IMR-90 (cell line): Measurements from ENCODE around the gene ITIH6. TPM values are rescaled to one million over a fixed set of nuclear protein-coding genes. Genes with fewer than 3 reads are reported as not detected.

ENCODE experiments used
- ATAC-seq: fragments of 200-7000 bp; cut with Tn5 transposase; 2 replicates; pipeline ENCODE4 v1.9.1; 2020; ENCODE audit warnings: low read depth, mild to moderate bottlenecking, moderate library complexity
- BruUV-seq: library from RNA; stranded (reverse); fragments of 400-500 nt; replicated peaks from 2 replicates; lab custom pipeline; 2021; lab: Mats Ljungman, UMichigan
- CTCF ChIA-PET: fragments of 300-600 bp; formaldehyde crosslinking; extraction: SDS; loops from one replicate; lab custom pipeline; 2021; ENCODE audit warnings: antibody characterized with exemption; lab: Yijun Ruan, JAX
- POLR2A ChIA-PET: fragments of 300-600 bp; sonication (Branson Sonifier 250); formaldehyde crosslinking; loops from one replicate; lab custom pipeline; 2022; ENCODE audit warnings: antibody characterized with exemption; ENCODE audit not compliant: unreplicated experiment; lab: Charles Lee
- DNase-seq: peaks from one replicate; pipeline ENCODE4 v3.0.0; 2013
- H2AFZ ChIP-seq: replicated peaks from 2 replicates; pipeline ENCODE3; 2013; ENCODE audit warnings: low read length, mild to moderate bottlenecking; ENCODE audit not compliant: poor library complexity
- H2AK5ac ChIP-seq: 2 replicates; pipeline ENCODE4 v1.6.1; 2013; ENCODE audit warnings: low read depth, low read length, inconsistent platforms
- H2AK9ac ChIP-seq: replicated peaks from 2 replicates; pipeline ENCODE3; 2013; ENCODE audit warnings: mild to moderate bottlenecking, low read depth, low read length, moderate library complexity; ENCODE audit not compliant: poor library complexity
- H2BK120ac ChIP-seq: 2 replicates; pipeline ENCODE4 v1.6.1; 2013; ENCODE audit warnings: low read depth, low read length, inconsistent platforms
- H2BK15ac ChIP-seq: 3 replicates; pipeline ENCODE4 v1.6.1; 2013; ENCODE audit warnings: low read depth, low read length, inconsistent platforms
- H2BK20ac ChIP-seq: 2 replicates; pipeline ENCODE4 v1.6.1; 2013; ENCODE audit warnings: low read depth, mild to moderate bottlenecking, inconsistent platforms, low read length, moderate library complexity
- H2BK5ac ChIP-seq: 2 replicates; pipeline ENCODE4 v1.6.1; 2013; ENCODE audit warnings: mild to moderate bottlenecking, low read depth, low read length, inconsistent platforms; ENCODE audit not compliant: poor library complexity, severe bottlenecking
- H3K14ac ChIP-seq: replicated peaks from 2 replicates; pipeline ENCODE4 v1.6.1; 2013; ENCODE audit warnings: low read depth, low read length, inconsistent platforms
- H3K18ac ChIP-seq: 2 replicates; pipeline ENCODE4 v1.6.1; 2013; ENCODE audit warnings: low read depth, low read length, control low read depth
- H3K23ac ChIP-seq: 2 replicates; pipeline ENCODE4 v1.6.1; 2013; ENCODE audit warnings: low read depth, low read length, inconsistent platforms
- H3K27ac ChIP-seq: 2 replicates; pipeline ENCODE4 v1.5.1; 2013; ENCODE audit warnings: mild to moderate bottlenecking, control low read depth, low read length; ENCODE audit not compliant: insufficient read depth
- H3K27me3 ChIP-seq: 2 replicates; pipeline ENCODE4 v1.6.1; 2013; ENCODE audit warnings: low read length; ENCODE audit not compliant: control insufficient read depth, insufficient read depth
- H3K36me3 ChIP-seq: 2 replicates; pipeline ENCODE4 v1.6.1; 2013; ENCODE audit warnings: low read length, mixed read lengths; ENCODE audit not compliant: control insufficient read depth, insufficient read depth
- H3K4ac ChIP-seq: 2 replicates; pipeline ENCODE4 v1.6.1; 2013; ENCODE audit warnings: low read depth, low read length, inconsistent platforms
- H3K4me1 ChIP-seq: 2 replicates; pipeline ENCODE4 v1.6.1; 2013; ENCODE audit warnings: low read length, mixed read lengths; ENCODE audit not compliant: control insufficient read depth, insufficient read depth
- H3K4me2 ChIP-seq: 2 replicates; pipeline ENCODE4 v1.6.1; 2013; ENCODE audit warnings: low read depth, mild to moderate bottlenecking, control low read depth, low read length, moderate library complexity
- H3K4me3 ChIP-seq: 2 replicates; pipeline ENCODE4 v1.5.1; 2013; ENCODE audit warnings: low read depth, mild to moderate bottlenecking, control low read depth, low read length, moderate library complexity; ENCODE audit not compliant: insufficient read depth
- H3K56ac ChIP-seq: 2 replicates; pipeline ENCODE4 v1.6.1; 2013; ENCODE audit warnings: low read length, inconsistent platforms; ENCODE audit not compliant: insufficient read depth; ENCODE audit errors: extremely low read depth
- H3K79me1 ChIP-seq, 2 experiments: 2 replicates each; pipeline ENCODE4 v1.6.1; 2013; ENCODE audit warnings: low read length in 2 of 2, inconsistent platforms in 1 of 2, low read depth in 1 of 2
- H3K9ac ChIP-seq: 2 replicates; pipeline ENCODE4 v1.6.1; 2013; ENCODE audit warnings: low read depth, low read length, control low read depth
- H3K9me1 ChIP-seq: 2 replicates; pipeline ENCODE4 v1.6.1; 2013; ENCODE audit warnings: low read length, inconsistent platforms; ENCODE audit not compliant: insufficient read depth
- H3K9me3 ChIP-seq: 2 replicates; pipeline ENCODE4 v1.6.1; 2013; ENCODE audit warnings: low read length; ENCODE audit not compliant: control insufficient read depth, insufficient read depth
- H4K20me1 ChIP-seq: 2 replicates; pipeline ENCODE4 v1.6.1; 2013; ENCODE audit warnings: low read length, inconsistent platforms; ENCODE audit not compliant: insufficient read depth
- H4K5ac ChIP-seq: 2 replicates; pipeline ENCODE4 v1.6.1; 2013; ENCODE audit warnings: mild to moderate bottlenecking, low read depth, low read length, control low read depth
- H4K8ac ChIP-seq, 2 experiments: 2 replicates each; pipeline ENCODE4 v1.6.1; 2013; ENCODE audit warnings: low read depth in 2 of 2, low read length in 2 of 2, control low read depth in 1 of 2, inconsistent platforms in 1 of 2
- H4K91ac ChIP-seq: 2 replicates; pipeline ENCODE4 v1.6.1; 2013; ENCODE audit warnings: low read depth, low read length, inconsistent platforms; ENCODE audit not compliant: insufficient read depth
- BHLHE40 ChIP-seq: fragments of 150-350 bp; IDR thresholded peaks from 2 replicates; pipeline ENCODE4 v1.6.1; 2016; ENCODE audit warnings: mild to moderate bottlenecking, low read depth, low read length
- CEBPB ChIP-seq: IDR thresholded peaks from 2 replicates; pipeline ENCODE4 v1.6.1; 2012; ENCODE audit warnings: low read depth, low read length, improper control_type of control experiment
- CHD1 ChIP-seq: IDR thresholded peaks from 2 replicates; pipeline ENCODE4 v1.6.1; 2012; ENCODE audit warnings: low read depth, low read length, improper control_type of control experiment
- FOS ChIP-seq: fragments of 150-350 bp; IDR thresholded peaks from 2 replicates; pipeline ENCODE4 v1.6.1; 2016; ENCODE audit warnings: low read depth, low read length
- MAFK ChIP-seq: IDR thresholded peaks from 2 replicates; pipeline ENCODE4 v1.6.1; 2012; ENCODE audit warnings: low read depth, low read length, improper control_type of control experiment
- MAZ ChIP-seq: IDR thresholded peaks from 2 replicates; pipeline ENCODE4 v1.6.1; 2012; ENCODE audit warnings: low read depth, mild to moderate bottlenecking, low read length, improper control_type of control experiment, moderate library complexity, borderline replicate concordance
- MXI1 ChIP-seq: IDR thresholded peaks from 2 replicates; pipeline ENCODE4 v1.6.1; 2012; ENCODE audit warnings: low read depth, mild to moderate bottlenecking, low read length, moderate library complexity, borderline replicate concordance
- NFE2L2 ChIP-seq: fragments of 150-350 bp; IDR thresholded peaks from 2 replicates; pipeline ENCODE4 v1.6.1; 2016; ENCODE audit warnings: low read depth, mild to moderate bottlenecking, low read length
- POLR2A ChIP-seq: IDR thresholded peaks from 2 replicates; pipeline ENCODE4 v1.6.1; 2012; ENCODE audit warnings: mild to moderate bottlenecking, low read depth, low read length
- RAD21 ChIP-seq: IDR thresholded peaks from 2 replicates; pipeline ENCODE4 v1.6.1; 2012; ENCODE audit warnings: low read length, improper control_type of control experiment
- RCOR1 ChIP-seq: IDR thresholded peaks from 2 replicates; pipeline ENCODE4 v1.6.1; 2012; ENCODE audit warnings: mild to moderate bottlenecking, low read length, improper control_type of control experiment; ENCODE audit not compliant: insufficient replicate concordance
- RFX5 ChIP-seq: IDR thresholded peaks from 2 replicates; pipeline ENCODE4 v1.8.0; 2012; ENCODE audit warnings: low read depth, mild to moderate bottlenecking, low read length, moderate library complexity
- SMC3 ChIP-seq: fragments of 150-350 bp; IDR thresholded peaks from 2 replicates; pipeline ENCODE4 v1.6.1; 2016; ENCODE audit warnings: low read depth, mild to moderate bottlenecking, antibody characterized with exemption, low read length, moderate library complexity
- WGBS, 2 experiments: methylation state at CpG; one replicate each; pipeline versions ENCODE4 v1.1.5 to v1.1.7; 2013; ENCODE audit warnings: missing lambda C conversion rate in 2 of 2; ENCODE audit not compliant: insufficient read length in 1 of 2; ENCODE audit errors: extremely low coverage in 2 of 2; 5-methylcytosine and 5-hydroxymethylcytosine counted together
- dilution Hi-C: fragments of 300-500 bp; cut with HindIII; formaldehyde crosslinking; loops from one replicate; pipeline ENCODE4 v1.14.3; 2018; ENCODE audit warnings: low sequenced_read_pairs; ENCODE audit not compliant: unreplicated experiment
- in situ Hi-C: fragments of 300-500 bp; cut with MboI; formaldehyde crosslinking; loops from 3 replicates; pipeline ENCODE4 v1.14.3; 2019; ENCODE audit warnings: low sequenced_read_pairs, inconsistent platforms, mixed read lengths
- intact Hi-C: fragments of 100-400 bp; cut with micrococcal nuclease; formaldehyde crosslinking; loops from 2 replicates; pipeline ENCODE4 v1.10.0; 2022
- polyA plus RNA-seq, 3 experiments: library from polyadenylated mRNA; depleted of rRNA; stranded (reverse); fragments of >200 nt; gene quantifications; 2 replicates each; pipeline ENCODE4 v1.2.3, GENCODE V29; 2012; ENCODE audit warnings: low replicate concordance in 1 of 3
- total RNA-seq: library from RNA; depleted of rRNA; stranded (reverse); fragments of >200 nt; gene quantifications from 2 replicates; pipeline ENCODE4 v1.2.3, GENCODE V29; 2012
- TF ChIP-seq, protein P1 (sequence below): fragments of 150-350 bp; IDR thresholded peaks from 2 replicates; pipeline ENCODE4 v1.6.1; 2016; ENCODE audit warnings: low read depth, mild to moderate bottlenecking, low read length, moderate library complexity, borderline replicate concordance
- TF ChIP-seq, protein P2 (sequence below): fragments of 150-350 bp; IDR thresholded peaks from 2 replicates; pipeline ENCODE4 v1.6.1; 2017; ENCODE audit warnings: mild to moderate bottlenecking, antibody characterized with exemption, low read length, low read depth
- TF ChIP-seq, protein P3 (sequence below): conservative IDR thresholded peaks from 2 replicates; pipeline ENCODE4 v1.5.1; 2012; ENCODE audit warnings: mild to moderate bottlenecking, low read depth, low read length, improper control_type of control experiment

The ITIH6 gene
- total and polyA plus RNA-seq, 2 of the 4 experiments (the other 2 are of a cell fraction), result not detected

DNA sequence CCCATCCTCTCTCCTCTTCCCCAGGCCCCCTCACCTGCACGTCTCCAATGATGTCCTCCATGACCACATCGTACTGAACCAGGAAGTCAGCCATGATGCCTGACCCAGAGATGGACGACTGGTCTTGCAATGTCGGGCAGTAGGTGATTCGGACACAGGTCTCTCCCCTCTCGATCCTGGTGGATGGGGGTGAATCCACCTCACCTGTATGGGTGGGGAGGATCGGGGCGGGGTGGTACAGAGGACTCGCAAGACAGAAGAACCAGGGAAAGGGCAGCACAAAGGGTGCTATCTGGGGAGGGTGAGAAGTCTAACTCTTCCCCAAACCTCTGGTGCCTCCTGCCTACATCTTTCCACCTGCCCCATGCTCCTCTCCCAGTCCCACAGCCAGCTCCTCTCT, 9.6 kb downstream of the ITIH6 start:
- Histone ChIP-seq H4K91ac (no peak overlapping the region), H2AK9ac (no peak overlapping the region), H3K79me1 (no peaks in the 10 kb centered on the region), H3K4me1 (no peaks in the 10 kb centered on the region), H2BK120ac (no peak overlapping the region), H3K4me3 (no peak overlapping the region), H2BK5ac (no peak overlapping the region), H3K18ac (no peak overlapping the region), H3K56ac (no peak overlapping the region), H3K4ac (no peak overlapping the region), H3K9me3 (no peaks in the 10 kb centered on the region), H2AK5ac (no peak overlapping the region), H3K4me2 (no peak overlapping the region), H3K36me3 (no peaks in the 10 kb centered on the region), H4K5ac (no peak overlapping the region), H3K9me1 (no peaks in the 10 kb centered on the region), H3K27ac (no peak overlapping the region), H2BK20ac (no peak overlapping the region), H2AFZ (no peak overlapping the region), H3K14ac (no peak overlapping the region), H4K20me1 (no peaks in the 10 kb centered on the region), H3K27me3 (peaks cover 9% of the 10 kb centered on the region), H3K9ac (no peak overlapping the region), H2BK15ac (no peak overlapping the region), H4K8ac (no peak overlapping the region), H3K23ac (no peak overlapping the region)
- TF ChIP-seq, protein P1, sequence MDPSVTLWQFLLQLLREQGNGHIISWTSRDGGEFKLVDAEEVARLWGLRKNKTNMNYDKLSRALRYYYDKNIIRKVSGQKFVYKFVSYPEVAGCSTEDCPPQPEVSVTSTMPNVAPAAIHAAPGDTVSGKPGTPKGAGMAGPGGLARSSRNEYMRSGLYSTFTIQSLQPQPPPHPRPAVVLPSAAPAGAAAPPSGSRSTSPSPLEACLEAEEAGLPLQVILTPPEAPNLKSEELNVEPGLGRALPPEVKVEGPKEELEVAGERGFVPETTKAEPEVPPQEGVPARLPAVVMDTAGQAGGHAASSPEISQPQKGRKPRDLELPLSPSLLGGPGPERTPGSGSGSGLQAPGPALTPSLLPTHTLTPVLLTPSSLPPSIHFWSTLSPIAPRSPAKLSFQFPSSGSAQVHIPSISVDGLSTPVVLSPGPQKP, result no peak
- TF ChIP-seq FOS, result no peak
- TF ChIP-seq, protein P2, sequence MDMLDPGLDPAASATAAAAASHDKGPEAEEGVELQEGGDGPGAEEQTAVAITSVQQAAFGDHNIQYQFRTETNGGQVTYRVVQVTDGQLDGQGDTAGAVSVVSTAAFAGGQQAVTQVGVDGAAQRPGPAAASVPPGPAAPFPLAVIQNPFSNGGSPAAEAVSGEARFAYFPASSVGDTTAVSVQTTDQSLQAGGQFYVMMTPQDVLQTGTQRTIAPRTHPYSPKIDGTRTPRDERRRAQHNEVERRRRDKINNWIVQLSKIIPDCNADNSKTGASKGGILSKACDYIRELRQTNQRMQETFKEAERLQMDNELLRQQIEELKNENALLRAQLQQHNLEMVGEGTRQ, result no peak
- TF ChIP-seq BHLHE40, result no peak
- TF ChIP-seq MXI1, result no peak
- no peak for TF ChIP-seq RFX5
- no peak for TF ChIP-seq SMC3
- TF ChIP-seq NFE2L2, result no peak
- TF ChIP-seq POLR2A, result no peak
- TF ChIP-seq CEBPB, result no peak
- TF ChIP-seq, protein P3, sequence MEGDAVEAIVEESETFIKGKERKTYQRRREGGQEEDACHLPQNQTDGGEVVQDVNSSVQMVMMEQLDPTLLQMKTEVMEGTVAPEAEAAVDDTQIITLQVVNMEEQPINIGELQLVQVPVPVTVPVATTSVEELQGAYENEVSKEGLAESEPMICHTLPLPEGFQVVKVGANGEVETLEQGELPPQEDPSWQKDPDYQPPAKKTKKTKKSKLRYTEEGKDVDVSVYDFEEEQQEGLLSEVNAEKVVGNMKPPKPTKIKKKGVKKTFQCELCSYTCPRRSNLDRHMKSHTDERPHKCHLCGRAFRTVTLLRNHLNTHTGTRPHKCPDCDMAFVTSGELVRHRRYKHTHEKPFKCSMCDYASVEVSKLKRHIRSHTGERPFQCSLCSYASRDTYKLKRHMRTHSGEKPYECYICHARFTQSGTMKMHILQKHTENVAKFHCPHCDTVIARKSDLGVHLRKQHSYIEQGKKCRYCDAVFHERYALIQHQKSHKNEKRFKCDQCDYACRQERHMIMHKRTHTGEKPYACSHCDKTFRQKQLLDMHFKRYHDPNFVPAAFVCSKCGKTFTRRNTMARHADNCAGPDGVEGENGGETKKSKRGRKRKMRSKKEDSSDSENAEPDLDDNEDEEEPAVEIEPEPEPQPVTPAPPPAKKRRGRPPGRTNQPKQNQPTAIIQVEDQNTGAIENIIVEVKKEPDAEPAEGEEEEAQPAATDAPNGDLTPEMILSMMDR, result no peak
- no peak for TF ChIP-seq RAD21
- no peak for TF ChIP-seq CHD1
- TF ChIP-seq MAZ, result no peak
- no peak for TF ChIP-seq RCOR1
- no peak for TF ChIP-seq MAFK
- in situ Hi-C loops (no loop called here), dilution Hi-C loops (no loop called here), intact Hi-C loops (no loop called here)
- ChIA-PET CTCF (no interaction called here), POLR2A (no interaction called here)
- ATAC-seq (no peak), DNase-seq (no peak)
- 67% methylated on average over 1 of the region's 9 CpGs; no CpG with 5 or more reads in 1 of the 2 experiments for WGBS, 2 experiments
- BruUV-seq, result no TSS peak
